ENCODE data around the gene LITAF. TPM values are rescaled to one million over a fixed set of nuclear protein-coding genes. Genes with fewer than 3 reads are reported as not detected.

Gene LITAF
- total and polyA plus RNA-seq, 4 donors = 5.2 to 65.2 (median 36.0) TPM

DNA sequence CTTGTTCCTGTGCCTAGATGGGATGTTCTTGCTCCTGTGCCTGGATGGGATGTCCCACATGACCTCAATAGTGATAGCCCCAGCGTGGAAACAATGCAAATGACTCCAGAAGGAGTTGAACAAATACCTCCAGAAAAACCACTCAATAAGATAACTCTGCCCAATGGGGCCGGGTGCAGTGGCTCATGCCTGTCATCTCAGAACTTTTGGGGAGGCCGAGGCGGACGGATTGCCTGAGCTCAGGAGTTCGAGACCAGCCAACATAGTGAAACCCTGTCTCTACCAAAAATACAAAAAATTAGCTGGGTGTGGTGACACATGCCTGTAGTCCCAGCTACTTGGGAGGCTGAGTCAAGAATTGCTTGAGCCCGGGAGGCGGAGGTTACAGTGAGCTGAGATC is 15.2 kb upstream of the LITAF start:
- no peak for DNase-seq (ENCODE audit: low spot score)

DNA sequence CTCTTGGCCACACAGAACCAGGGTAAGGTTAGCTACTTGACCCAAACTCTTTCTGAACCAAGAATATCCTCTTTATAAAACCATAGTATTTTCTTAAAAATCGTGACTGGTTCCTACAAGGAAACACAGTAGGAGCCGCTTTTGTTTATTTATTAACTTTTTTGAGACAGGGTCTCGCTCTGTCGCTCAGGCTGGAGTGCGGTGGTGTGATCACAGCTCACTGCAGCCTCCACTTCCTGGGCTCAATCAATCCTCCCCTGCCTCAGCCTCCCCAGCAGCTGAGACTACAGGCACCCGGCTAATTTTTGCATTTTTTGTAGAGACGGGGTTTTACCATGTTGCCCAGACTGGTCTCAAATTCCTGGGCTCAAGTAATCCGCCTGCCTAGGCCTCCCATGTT is 14.7 kb upstream of the LITAF start:
- no peak overlapping the region for H3K4me3 ChIP-seq (ENCODE audit: low read depth in 1 of 3, low read length in 3 of 3)
- no peaks in the 10 kb centered on the region for H3K4me1 ChIP-seq (ENCODE audit: control insufficient read depth in 4 of 4, insufficient read depth in 4 of 4, low read length in 3 of 4)
- H3K36me3 ChIP-seq (ENCODE audit: control insufficient read depth in 4 of 4, insufficient read depth in 3 of 4, low read depth in 1 of 4, low read length in 3 of 4) = no peaks in the 10 kb centered on the region
- H3K27me3 ChIP-seq (ENCODE audit: control insufficient read depth in 4 of 4, insufficient read depth in 4 of 4, low read length in 3 of 4) = no peaks in the 10 kb centered on the region
- no peak overlapping the region for H3K9ac ChIP-seq (ENCODE audit: low read depth in 1 of 2, low read length in 2 of 2)
- TF ChIP-seq EGR1 (IDR thresholded peaks at IDR 0.05; ENCODE audit: low read depth in 2 of 2) = no peak
- no peak for TF ChIP-seq SP1 (IDR thresholded peaks at IDR 0.05)
- no peak for TF ChIP-seq HNF4G (IDR thresholded peaks at IDR 0.05)
- TF ChIP-seq YY1 (IDR thresholded peaks at IDR 0.05) = no peak
- no peak for TF ChIP-seq GABPA (IDR thresholded peaks at IDR 0.05 in 1 of 2, conservative IDR thresholded peaks at IDR 0.05 in 1 of 2)
- TF ChIP-seq RXRA (IDR thresholded peaks at IDR 0.05) = no peak
- TF ChIP-seq, protein P1, sequence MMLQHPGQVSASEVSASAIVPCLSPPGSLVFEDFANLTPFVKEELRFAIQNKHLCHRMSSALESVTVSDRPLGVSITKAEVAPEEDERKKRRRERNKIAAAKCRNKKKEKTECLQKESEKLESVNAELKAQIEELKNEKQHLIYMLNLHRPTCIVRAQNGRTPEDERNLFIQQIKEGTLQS (IDR thresholded peaks at IDR 0.05) = no peak
- no peak for TF ChIP-seq FOXA1 (IDR thresholded peaks at IDR 0.05)
- no peak for TF ChIP-seq TAF1 (conservative IDR thresholded peaks at IDR 0.05)
- no peak for TF ChIP-seq HNF4A (conservative IDR thresholded peaks at IDR 0.05)
- no peak for TF ChIP-seq NR2F2 (IDR thresholded peaks at IDR 0.05)
- no peak for TF ChIP-seq FOXA2 (IDR thresholded peaks at IDR 0.05)
- TF ChIP-seq, protein P2, sequence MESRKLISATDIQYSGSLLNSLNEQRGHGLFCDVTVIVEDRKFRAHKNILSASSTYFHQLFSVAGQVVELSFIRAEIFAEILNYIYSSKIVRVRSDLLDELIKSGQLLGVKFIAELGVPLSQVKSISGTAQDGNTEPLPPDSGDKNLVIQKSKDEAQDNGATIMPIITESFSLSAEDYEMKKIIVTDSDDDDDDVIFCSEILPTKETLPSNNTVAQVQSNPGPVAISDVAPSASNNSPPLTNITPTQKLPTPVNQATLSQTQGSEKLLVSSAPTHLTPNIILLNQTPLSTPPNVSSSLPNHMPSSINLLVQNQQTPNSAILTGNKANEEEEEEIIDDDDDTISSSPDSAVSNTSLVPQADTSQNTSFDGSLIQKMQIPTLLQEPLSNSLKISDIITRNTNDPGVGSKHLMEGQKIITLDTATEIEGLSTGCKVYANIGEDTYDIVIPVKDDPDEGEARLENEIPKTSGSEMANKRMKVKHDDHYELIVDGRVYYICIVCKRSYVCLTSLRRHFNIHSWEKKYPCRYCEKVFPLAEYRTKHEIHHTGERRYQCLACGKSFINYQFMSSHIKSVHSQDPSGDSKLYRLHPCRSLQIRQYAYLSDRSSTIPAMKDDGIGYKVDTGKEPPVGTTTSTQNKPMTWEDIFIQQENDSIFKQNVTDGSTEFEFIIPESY (IDR thresholded peaks at IDR 0.05) = no peak
- TF ChIP-seq, protein P3, sequence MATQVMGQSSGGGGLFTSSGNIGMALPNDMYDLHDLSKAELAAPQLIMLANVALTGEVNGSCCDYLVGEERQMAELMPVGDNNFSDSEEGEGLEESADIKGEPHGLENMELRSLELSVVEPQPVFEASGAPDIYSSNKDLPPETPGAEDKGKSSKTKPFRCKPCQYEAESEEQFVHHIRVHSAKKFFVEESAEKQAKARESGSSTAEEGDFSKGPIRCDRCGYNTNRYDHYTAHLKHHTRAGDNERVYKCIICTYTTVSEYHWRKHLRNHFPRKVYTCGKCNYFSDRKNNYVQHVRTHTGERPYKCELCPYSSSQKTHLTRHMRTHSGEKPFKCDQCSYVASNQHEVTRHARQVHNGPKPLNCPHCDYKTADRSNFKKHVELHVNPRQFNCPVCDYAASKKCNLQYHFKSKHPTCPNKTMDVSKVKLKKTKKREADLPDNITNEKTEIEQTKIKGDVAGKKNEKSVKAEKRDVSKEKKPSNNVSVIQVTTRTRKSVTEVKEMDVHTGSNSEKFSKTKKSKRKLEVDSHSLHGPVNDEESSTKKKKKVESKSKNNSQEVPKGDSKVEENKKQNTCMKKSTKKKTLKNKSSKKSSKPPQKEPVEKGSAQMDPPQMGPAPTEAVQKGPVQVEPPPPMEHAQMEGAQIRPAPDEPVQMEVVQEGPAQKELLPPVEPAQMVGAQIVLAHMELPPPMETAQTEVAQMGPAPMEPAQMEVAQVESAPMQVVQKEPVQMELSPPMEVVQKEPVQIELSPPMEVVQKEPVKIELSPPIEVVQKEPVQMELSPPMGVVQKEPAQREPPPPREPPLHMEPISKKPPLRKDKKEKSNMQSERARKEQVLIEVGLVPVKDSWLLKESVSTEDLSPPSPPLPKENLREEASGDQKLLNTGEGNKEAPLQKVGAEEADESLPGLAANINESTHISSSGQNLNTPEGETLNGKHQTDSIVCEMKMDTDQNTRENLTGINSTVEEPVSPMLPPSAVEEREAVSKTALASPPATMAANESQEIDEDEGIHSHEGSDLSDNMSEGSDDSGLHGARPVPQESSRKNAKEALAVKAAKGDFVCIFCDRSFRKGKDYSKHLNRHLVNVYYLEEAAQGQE (IDR thresholded peaks at IDR 0.05) = no peak
- TF ChIP-seq, protein P4, sequence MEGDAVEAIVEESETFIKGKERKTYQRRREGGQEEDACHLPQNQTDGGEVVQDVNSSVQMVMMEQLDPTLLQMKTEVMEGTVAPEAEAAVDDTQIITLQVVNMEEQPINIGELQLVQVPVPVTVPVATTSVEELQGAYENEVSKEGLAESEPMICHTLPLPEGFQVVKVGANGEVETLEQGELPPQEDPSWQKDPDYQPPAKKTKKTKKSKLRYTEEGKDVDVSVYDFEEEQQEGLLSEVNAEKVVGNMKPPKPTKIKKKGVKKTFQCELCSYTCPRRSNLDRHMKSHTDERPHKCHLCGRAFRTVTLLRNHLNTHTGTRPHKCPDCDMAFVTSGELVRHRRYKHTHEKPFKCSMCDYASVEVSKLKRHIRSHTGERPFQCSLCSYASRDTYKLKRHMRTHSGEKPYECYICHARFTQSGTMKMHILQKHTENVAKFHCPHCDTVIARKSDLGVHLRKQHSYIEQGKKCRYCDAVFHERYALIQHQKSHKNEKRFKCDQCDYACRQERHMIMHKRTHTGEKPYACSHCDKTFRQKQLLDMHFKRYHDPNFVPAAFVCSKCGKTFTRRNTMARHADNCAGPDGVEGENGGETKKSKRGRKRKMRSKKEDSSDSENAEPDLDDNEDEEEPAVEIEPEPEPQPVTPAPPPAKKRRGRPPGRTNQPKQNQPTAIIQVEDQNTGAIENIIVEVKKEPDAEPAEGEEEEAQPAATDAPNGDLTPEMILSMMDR (IDR thresholded peaks at IDR 0.05; ENCODE audit: low read depth, low read length, missing input control) = no peak
- TF ChIP-seq, protein P5, sequence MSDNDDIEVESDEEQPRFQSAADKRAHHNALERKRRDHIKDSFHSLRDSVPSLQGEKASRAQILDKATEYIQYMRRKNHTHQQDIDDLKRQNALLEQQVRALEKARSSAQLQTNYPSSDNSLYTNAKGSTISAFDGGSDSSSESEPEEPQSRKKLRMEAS (IDR thresholded peaks at IDR 0.05) = no peak
- no peaks in the 10 kb centered on the region for H3K9me3 ChIP-seq (ENCODE audit: control insufficient read depth in 4 of 4, low read length in 3 of 4)
- H3K27ac ChIP-seq (ENCODE audit: low read depth in 1 of 2, low read length in 2 of 2) = no peak overlapping the region
- 90% methylated on average over 8 of the region's 8 CpGs for WGBS
- no peak for DNase-seq (ENCODE audit: low spot score)

More for the DNA sequence above, 15.2 kb upstream of the LITAF start:
- Histone ChIP-seq H3K27ac (ENCODE audit: low read depth in 1 of 2, low read length in 2 of 2) (no peak overlapping the region), H3K27me3 (ENCODE audit: control insufficient read depth in 4 of 4, insufficient read depth in 4 of 4, low read length in 3 of 4) (no peaks in the 10 kb centered on the region), H3K36me3 (ENCODE audit: control insufficient read depth in 4 of 4, insufficient read depth in 3 of 4, low read depth in 1 of 4, low read length in 3 of 4) (no peaks in the 10 kb centered on the region), H3K9me3 (ENCODE audit: control insufficient read depth in 4 of 4, low read length in 3 of 4) (no peaks in the 10 kb centered on the region), H3K9ac (ENCODE audit: low read depth in 1 of 2, low read length in 2 of 2) (no peak overlapping the region), H3K4me3 (ENCODE audit: low read depth in 1 of 3, low read length in 3 of 3) (no peak overlapping the region), H3K4me1 (ENCODE audit: control insufficient read depth in 4 of 4, insufficient read depth in 4 of 4, low read length in 3 of 4) (no peaks in the 10 kb centered on the region)
- WGBS = 96% methylated on average over 8 of the region's 8 CpGs
- TF ChIP-seq, protein P3 (IDR thresholded peaks at IDR 0.05) = no peak
- TF ChIP-seq, protein P5 (IDR thresholded peaks at IDR 0.05) = no peak
- TF ChIP-seq SP1 (IDR thresholded peaks at IDR 0.05) (no peak), TAF1 (conservative IDR thresholded peaks at IDR 0.05) (no peak), HNF4A (conservative IDR thresholded peaks at IDR 0.05) (no peak), EGR1 (IDR thresholded peaks at IDR 0.05; ENCODE audit: low read depth in 2 of 2) (no peak), YY1 (IDR thresholded peaks at IDR 0.05) (no peak)
- TF ChIP-seq, protein P1 (IDR thresholded peaks at IDR 0.05) = no peak
